ENCODE results near the gene NAGS. TPM values are rescaled to one million over a fixed set of nuclear protein-coding genes. Genes with fewer than 3 reads are reported as not detected.

NAGS gene
- total and polyA plus RNA-seq, 2 donors from 2014 or later = 3.5 to 8.7 TPM

DNA sequence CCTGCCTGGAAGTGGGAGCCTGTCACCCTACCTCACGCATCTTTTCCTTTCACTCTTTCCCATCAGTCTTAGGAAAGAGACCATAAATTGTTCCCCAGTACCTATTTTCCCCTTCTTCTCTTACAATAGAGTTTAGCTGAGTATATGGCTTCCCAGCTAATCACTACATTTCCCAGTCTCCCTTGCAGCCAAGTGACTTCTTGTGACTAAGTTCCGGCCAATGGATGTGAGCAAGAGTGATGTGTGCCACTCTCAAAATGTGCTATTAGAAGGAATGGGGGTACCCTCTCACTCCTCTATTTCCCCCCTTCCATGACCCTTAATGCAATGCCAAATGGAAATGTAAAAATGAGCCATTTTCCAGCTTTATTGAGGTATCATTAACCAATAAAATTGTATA is 42.5 kb upstream of the NAGS start:
- intact Hi-C loops (cut with DNase I) = no loop called here
- TF ChIP-seq, protein P1, sequence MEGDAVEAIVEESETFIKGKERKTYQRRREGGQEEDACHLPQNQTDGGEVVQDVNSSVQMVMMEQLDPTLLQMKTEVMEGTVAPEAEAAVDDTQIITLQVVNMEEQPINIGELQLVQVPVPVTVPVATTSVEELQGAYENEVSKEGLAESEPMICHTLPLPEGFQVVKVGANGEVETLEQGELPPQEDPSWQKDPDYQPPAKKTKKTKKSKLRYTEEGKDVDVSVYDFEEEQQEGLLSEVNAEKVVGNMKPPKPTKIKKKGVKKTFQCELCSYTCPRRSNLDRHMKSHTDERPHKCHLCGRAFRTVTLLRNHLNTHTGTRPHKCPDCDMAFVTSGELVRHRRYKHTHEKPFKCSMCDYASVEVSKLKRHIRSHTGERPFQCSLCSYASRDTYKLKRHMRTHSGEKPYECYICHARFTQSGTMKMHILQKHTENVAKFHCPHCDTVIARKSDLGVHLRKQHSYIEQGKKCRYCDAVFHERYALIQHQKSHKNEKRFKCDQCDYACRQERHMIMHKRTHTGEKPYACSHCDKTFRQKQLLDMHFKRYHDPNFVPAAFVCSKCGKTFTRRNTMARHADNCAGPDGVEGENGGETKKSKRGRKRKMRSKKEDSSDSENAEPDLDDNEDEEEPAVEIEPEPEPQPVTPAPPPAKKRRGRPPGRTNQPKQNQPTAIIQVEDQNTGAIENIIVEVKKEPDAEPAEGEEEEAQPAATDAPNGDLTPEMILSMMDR (IDR thresholded peaks at IDR 0.05; ENCODE audit: borderline replicate concordance, extremely low read depth, insufficient read depth) = no peak
- no peak overlapping the region for H3K4me3 ChIP-seq (ENCODE audit: low read length in 3 of 3)
- H3K9ac ChIP-seq (ENCODE audit: low read length in 3 of 3) = no peak overlapping the region
- H3K36me3 ChIP-seq (ENCODE audit: control insufficient read depth in 2 of 3, insufficient read depth in 3 of 3, low read length in 3 of 3) = no peaks in the 10 kb centered on the region
- H3K9me3 ChIP-seq (ENCODE audit: control insufficient read depth in 2 of 3, insufficient read depth in 1 of 3, low read length in 3 of 3) = no peaks in the 10 kb centered on the region
- FAIRE-seq (no peak), DNase-seq (no peak)
- H3K27me3 ChIP-seq (ENCODE audit: control insufficient read depth, insufficient read depth, low read length) = no peaks in the 10 kb centered on the region
- no peaks in the 10 kb centered on the region for H3K4me1 ChIP-seq (ENCODE audit: control insufficient read depth in 2 of 3, insufficient read depth in 2 of 3, low read depth in 1 of 3, low read length in 3 of 3)
- H3K27ac ChIP-seq (ENCODE audit: low read depth in 2 of 2, low read length in 2 of 2) = no peak overlapping the region

DNA sequence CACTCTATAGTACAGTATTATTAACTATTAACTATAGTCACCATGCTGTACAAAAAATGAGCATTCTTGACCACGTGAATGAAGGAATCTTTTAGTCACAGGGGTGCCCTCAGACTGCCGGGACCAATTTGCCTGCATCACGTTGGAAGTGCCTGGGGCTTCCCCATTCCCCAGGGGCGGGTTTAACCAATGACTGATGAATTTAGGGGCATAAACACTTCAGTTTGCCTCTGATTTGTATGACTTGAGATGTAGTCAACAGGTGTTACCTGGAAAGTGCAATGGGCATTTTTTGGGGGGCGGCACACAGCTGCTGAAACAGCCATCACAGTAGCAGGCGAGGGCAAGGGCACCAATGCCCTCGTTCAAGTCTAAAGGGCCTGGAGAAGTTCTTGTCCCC is 41.9 kb upstream of the NAGS start:
- H3K9ac ChIP-seq (ENCODE audit: low read length in 3 of 3) = no peak overlapping the region
- no peak overlapping the region for H3K27ac ChIP-seq (ENCODE audit: low read depth in 2 of 2, low read length in 2 of 2)
- H3K36me3 ChIP-seq (ENCODE audit: control insufficient read depth in 2 of 3, insufficient read depth in 3 of 3, low read length in 3 of 3) = no peaks in the 10 kb centered on the region
- H3K9me3 ChIP-seq (ENCODE audit: control insufficient read depth in 2 of 3, insufficient read depth in 1 of 3, low read length in 3 of 3) = no peaks in the 10 kb centered on the region
- no peaks in the 10 kb centered on the region for H3K4me1 ChIP-seq (ENCODE audit: control insufficient read depth in 2 of 3, insufficient read depth in 2 of 3, low read depth in 1 of 3, low read length in 3 of 3)
- H3K4me3 ChIP-seq (ENCODE audit: low read length in 3 of 3) = no peak overlapping the region
- TF ChIP-seq, protein P1 (IDR thresholded peaks at IDR 0.05; ENCODE audit: borderline replicate concordance, extremely low read depth, insufficient read depth) = no peak
- DNase-seq = peak in 1 of 5 donors; percentile 42
- intact Hi-C loops (cut with DNase I) = no loop called here
- no peaks in the 10 kb centered on the region for H3K27me3 ChIP-seq (ENCODE audit: control insufficient read depth, insufficient read depth, low read length)
- FAIRE-seq = no peak

DNA sequence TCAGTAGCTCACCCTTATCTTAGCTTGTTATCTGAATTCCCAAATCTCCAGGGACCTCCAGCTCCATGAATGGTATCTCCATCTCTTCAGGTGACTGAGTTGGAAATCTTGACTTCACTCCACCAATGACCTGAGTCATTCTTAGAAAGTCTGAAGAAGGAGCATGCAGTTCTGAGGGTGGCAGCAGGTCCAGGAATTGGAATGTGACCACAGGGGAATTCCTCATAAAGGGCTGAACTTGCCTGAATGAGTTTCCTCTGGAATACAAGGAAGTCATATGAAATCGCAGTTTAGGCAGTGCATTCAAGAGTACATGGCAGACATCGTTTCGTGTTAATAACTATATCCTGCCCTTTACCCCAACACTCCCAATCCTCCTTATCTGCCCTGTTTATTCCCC is 38.1 kb upstream of the NAGS start:
- Histone ChIP-seq H3K4me1 (ENCODE audit: control insufficient read depth in 2 of 3, insufficient read depth in 2 of 3, low read depth in 1 of 3, low read length in 3 of 3) (no peaks in the 10 kb centered on the region), H3K27ac (ENCODE audit: low read depth in 2 of 2, low read length in 2 of 2) (no peak overlapping the region), H3K4me3 (ENCODE audit: low read length in 3 of 3) (no peak overlapping the region), H3K9me3 (ENCODE audit: control insufficient read depth in 2 of 3, insufficient read depth in 1 of 3, low read length in 3 of 3) (no peaks in the 10 kb centered on the region), H3K9ac (ENCODE audit: low read length in 3 of 3) (no peak overlapping the region), H3K27me3 (ENCODE audit: control insufficient read depth, insufficient read depth, low read length) (no peaks in the 10 kb centered on the region), H3K36me3 (ENCODE audit: control insufficient read depth in 2 of 3, insufficient read depth in 3 of 3, low read length in 3 of 3) (no peaks in the 10 kb centered on the region)
- intact Hi-C loops (cut with DNase I) = no loop called here
- FAIRE-seq = no peak
- DNase-seq = no peak
- TF ChIP-seq, protein P1 (IDR thresholded peaks at IDR 0.05; ENCODE audit: borderline replicate concordance, extremely low read depth, insufficient read depth) = no peak

DNA sequence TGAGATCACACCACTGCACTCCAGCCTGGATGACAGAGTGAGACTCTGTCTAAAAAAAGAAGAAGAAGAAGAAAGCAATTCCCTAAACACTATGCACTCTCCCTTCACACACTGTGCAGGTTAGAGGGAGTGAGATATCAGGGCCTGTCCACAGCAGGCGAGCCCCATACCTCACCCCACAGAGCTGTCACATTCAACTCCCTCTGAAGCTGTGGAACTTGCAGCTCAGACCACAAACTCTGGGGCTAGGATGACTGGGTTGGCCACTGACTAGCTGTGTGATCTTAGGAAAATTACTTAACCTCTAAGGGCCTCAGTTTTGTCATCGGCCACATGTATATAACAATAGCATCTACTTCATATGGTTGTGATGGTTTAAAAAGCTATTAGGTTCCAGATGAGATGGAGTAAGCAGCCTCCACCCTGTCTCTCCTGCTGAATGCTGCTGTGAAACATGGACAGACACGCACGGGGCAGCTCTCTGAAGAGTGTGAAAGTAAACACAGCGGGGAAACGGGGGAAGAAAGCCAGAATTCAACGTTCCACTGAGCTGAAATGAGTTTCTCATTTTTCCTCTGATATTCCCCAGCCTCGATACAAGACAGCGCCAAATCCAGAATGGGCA is 37.1 kb upstream of the NAGS start:
- Histone ChIP-seq H3K4me1 (ENCODE audit: control insufficient read depth in 2 of 3, insufficient read depth in 2 of 3, low read depth in 1 of 3, low read length in 3 of 3) (no peaks in the 10 kb centered on the region), H3K9me3 (ENCODE audit: control insufficient read depth in 2 of 3, insufficient read depth in 1 of 3, low read length in 3 of 3) (no peaks in the 10 kb centered on the region), H3K27me3 (ENCODE audit: control insufficient read depth, insufficient read depth, low read length) (no peaks in the 10 kb centered on the region), H3K27ac (ENCODE audit: low read depth in 2 of 2, low read length in 2 of 2) (no peak overlapping the region), H3K4me3 (ENCODE audit: low read length in 3 of 3) (no peak overlapping the region), H3K36me3 (ENCODE audit: control insufficient read depth in 2 of 3, insufficient read depth in 3 of 3, low read length in 3 of 3) (no peaks in the 10 kb centered on the region), H3K9ac (ENCODE audit: low read length in 3 of 3) (no peak overlapping the region)
- TF ChIP-seq, protein P1 (IDR thresholded peaks at IDR 0.05; ENCODE audit: borderline replicate concordance, extremely low read depth, insufficient read depth) = no peak
- no peak for FAIRE-seq
- DNase-seq = no peak
- intact Hi-C loops (cut with DNase I) = no loop called here

Data from kidney (tissue), 14 donors.